ENCODE measurements around the gene IL15.

Gene IL15

DNA sequence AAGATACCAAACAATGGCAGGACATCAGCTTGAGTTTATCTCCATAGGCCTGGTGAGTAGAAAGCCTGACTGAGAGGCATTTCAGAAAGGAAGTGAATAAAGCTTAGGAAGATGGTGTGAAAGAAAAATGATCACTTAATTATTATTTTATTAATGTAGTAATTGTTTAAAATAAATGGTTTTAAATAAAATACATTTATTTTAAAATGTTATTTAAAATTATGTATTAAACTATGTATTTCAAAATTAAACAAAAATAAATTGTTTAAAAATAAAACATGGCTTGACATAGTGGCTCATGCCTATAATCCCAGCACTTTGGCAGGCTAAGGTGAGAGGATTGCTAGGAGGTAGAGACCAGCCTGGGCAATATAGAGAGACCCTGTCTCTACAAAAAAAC is 145.8 kb downstream of the IL15 start:
- no peak for DNase-seq (ENCODE audit: extremely low read depth, low read depth)
- TF ChIP-seq, protein P1, sequence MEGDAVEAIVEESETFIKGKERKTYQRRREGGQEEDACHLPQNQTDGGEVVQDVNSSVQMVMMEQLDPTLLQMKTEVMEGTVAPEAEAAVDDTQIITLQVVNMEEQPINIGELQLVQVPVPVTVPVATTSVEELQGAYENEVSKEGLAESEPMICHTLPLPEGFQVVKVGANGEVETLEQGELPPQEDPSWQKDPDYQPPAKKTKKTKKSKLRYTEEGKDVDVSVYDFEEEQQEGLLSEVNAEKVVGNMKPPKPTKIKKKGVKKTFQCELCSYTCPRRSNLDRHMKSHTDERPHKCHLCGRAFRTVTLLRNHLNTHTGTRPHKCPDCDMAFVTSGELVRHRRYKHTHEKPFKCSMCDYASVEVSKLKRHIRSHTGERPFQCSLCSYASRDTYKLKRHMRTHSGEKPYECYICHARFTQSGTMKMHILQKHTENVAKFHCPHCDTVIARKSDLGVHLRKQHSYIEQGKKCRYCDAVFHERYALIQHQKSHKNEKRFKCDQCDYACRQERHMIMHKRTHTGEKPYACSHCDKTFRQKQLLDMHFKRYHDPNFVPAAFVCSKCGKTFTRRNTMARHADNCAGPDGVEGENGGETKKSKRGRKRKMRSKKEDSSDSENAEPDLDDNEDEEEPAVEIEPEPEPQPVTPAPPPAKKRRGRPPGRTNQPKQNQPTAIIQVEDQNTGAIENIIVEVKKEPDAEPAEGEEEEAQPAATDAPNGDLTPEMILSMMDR (IDR thresholded peaks at IDR 0.05; ENCODE audit: low read depth, low read length): no peak
